IMR-90 (cell line): Measurements from ENCODE around the gene PROX2.

ENCODE experiments used
- CEBPB ChIP-seq: IDR thresholded peaks from 2 replicates; pipeline ENCODE4 v1.6.1; 2012; ENCODE audit warnings: low read depth, low read length, improper control_type of control experiment
- FOS ChIP-seq: fragments of 150-350 bp; IDR thresholded peaks from 2 replicates; pipeline ENCODE4 v1.6.1; 2016; ENCODE audit warnings: low read depth, low read length
- MXI1 ChIP-seq: IDR thresholded peaks from 2 replicates; pipeline ENCODE4 v1.6.1; 2012; ENCODE audit warnings: low read depth, mild to moderate bottlenecking, low read length, moderate library complexity, borderline replicate concordance
- POLR2A ChIP-seq: IDR thresholded peaks from 2 replicates; pipeline ENCODE4 v1.6.1; 2012; ENCODE audit warnings: mild to moderate bottlenecking, low read depth, low read length
- RAD21 ChIP-seq: IDR thresholded peaks from 2 replicates; pipeline ENCODE4 v1.6.1; 2012; ENCODE audit warnings: low read length, improper control_type of control experiment
- TF ChIP-seq, protein P1 (sequence below): conservative IDR thresholded peaks from 2 replicates; pipeline ENCODE4 v1.5.1; 2012; ENCODE audit warnings: mild to moderate bottlenecking, low read depth, low read length, improper control_type of control experiment

DNA sequence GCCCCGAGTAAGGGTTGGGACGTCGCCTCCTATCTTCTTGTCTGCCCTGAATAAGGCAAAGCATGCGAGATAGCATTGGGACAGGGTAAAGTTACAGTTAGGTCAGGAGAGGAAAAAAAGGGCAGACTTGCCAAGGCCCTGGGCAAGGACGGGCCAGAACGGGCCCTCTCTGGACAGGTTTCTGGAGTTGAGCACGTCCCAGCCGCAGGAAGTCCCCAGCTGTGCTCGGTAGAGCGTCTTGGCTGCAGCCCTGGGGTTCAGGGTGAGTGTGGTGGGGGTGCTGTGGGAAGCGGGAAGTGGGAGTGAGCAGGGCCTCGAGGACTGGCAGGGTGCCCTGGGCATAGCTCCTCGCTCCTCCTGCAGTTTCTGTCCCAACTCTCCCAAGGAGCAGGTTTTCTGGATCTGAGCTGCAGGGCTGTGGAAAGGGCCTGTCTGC lies 41.7 kb upstream of the PROX2 start:
- TF ChIP-seq, protein P1, sequence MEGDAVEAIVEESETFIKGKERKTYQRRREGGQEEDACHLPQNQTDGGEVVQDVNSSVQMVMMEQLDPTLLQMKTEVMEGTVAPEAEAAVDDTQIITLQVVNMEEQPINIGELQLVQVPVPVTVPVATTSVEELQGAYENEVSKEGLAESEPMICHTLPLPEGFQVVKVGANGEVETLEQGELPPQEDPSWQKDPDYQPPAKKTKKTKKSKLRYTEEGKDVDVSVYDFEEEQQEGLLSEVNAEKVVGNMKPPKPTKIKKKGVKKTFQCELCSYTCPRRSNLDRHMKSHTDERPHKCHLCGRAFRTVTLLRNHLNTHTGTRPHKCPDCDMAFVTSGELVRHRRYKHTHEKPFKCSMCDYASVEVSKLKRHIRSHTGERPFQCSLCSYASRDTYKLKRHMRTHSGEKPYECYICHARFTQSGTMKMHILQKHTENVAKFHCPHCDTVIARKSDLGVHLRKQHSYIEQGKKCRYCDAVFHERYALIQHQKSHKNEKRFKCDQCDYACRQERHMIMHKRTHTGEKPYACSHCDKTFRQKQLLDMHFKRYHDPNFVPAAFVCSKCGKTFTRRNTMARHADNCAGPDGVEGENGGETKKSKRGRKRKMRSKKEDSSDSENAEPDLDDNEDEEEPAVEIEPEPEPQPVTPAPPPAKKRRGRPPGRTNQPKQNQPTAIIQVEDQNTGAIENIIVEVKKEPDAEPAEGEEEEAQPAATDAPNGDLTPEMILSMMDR = no peak
- no peak for TF ChIP-seq POLR2A
- no peak for TF ChIP-seq CEBPB
- no peak for TF ChIP-seq MXI1
- no peak for TF ChIP-seq FOS
- TF ChIP-seq RAD21 = no peak
